Stimulated activated CD8-positive, alpha-beta memory T cell treated with anti-CD3 and anti-CD28 coated beads, Interleukin-7, amount 100 ng/mL, for 48 hours (primary cell): ENCODE measurements around the gene DENND10.
A peak's percentile ranks its signal among the peaks of the same experiment; 100 is the strongest.

Source experiments
- DNase-seq, 2 donors: peaks; one replicate each; pipeline ENCODE4 v3.0.0-alpha.2; 2020; ENCODE audit warnings: low read depth in 1 of 2; ENCODE audit errors: extremely low read depth in 1 of 2

Gene DENND10

GRCh38 chr10:119103903-119104653 is at the start of gene DENND10:
DENND10 (plus strand) TSS chr10:119104113; CDS start chr10:119104143, 30 bp downstream.
- DNase-seq: peak; percentile 49 to 59

- DNase-seq: no peak
Observed at GRCh38 chr10:119055472-119055871, 48.4 kb upstream of the DENND10 start.

- DNase-seq: no peak
Observed at GRCh38 chr10:119058010-119058409, 45.9 kb upstream of the DENND10 start.

GRCh38 chr10:119059557-119059956 is 44.4 kb upstream of the DENND10 start:
- no peak for DNase-seq

- no peak for DNase-seq
Observed at GRCh38 chr10:119060107-119060506, 43.8 kb upstream of the DENND10 start.

GRCh38 chr10:119061352-119061751 is 42.6 kb upstream of the DENND10 start:
- DNase-seq: no peak

GRCh38 chr10:119061926-119062325 is 42.0 kb upstream of the DENND10 start:
- DNase-seq: no peak

- no peak for DNase-seq
Observed at GRCh38 chr10:119070395-119071165, 33.3 kb upstream of the DENND10 start.

- no peak for DNase-seq
Observed at GRCh38 chr10:119073584-119073983, 30.3 kb upstream of the DENND10 start.

GRCh38 chr10:119078422-119079179 is 25.3 kb upstream of the DENND10 start:
- DNase-seq: no peak

- DNase-seq: peak; percentile 44 to 67
Observed at GRCh38 chr10:119079599-119080520, 24.1 kb upstream of the DENND10 start.

- peak; percentile 83 to 90 for DNase-seq
Observed at GRCh38 chr10:119080521-119081259, 23.2 kb upstream of the DENND10 start, which contains the start of gene EIF3A. EIF3A (minus strand) TSS chr10:119080817; CDS start chr10:119080676, 141 bp downstream.

GRCh38 chr10:119084896-119085295 is 19.0 kb upstream of the DENND10 start:
- no peak for DNase-seq

- no peak for DNase-seq
Observed at GRCh38 chr10:119087271-119087882, 16.5 kb upstream of the DENND10 start.

GRCh38 chr10:119090026-119090795 is 13.7 kb upstream of the DENND10 start:
- DNase-seq: no peak

- no peak for DNase-seq
Observed at GRCh38 chr10:119090968-119091367, 12.9 kb upstream of the DENND10 start.

- DNase-seq: no peak
Observed at GRCh38 chr10:119095640-119096039, 8.3 kb upstream of the DENND10 start.
